Memory B cell (primary cell): ENCODE results near the gene ACACA.

Experiments
- ATAC-seq: fragments of 150-1000 bp; cut with Tn5 transposase; 2 replicates; pipeline ENCODE4 v1.10.0; 2021; ENCODE audit warnings: low read depth, mild to moderate bottlenecking, moderate library complexity
- DNase-seq, 2 donors: peaks; one replicate each; pipeline ENCODE4 v3.0.0; 2022; ENCODE audit warnings: low spot score in 2 of 2
- H3K27ac Mint-ChIP-seq: one replicate; pipeline ENCODE4 v1.8.0; 2022; ENCODE audit warnings: mild to moderate bottlenecking, moderate library complexity, mixed read lengths
- H3K27me3 Mint-ChIP-seq: one replicate; pipeline ENCODE4 v1.8.0; 2022; ENCODE audit warnings: mixed read lengths
- H3K36me3 Mint-ChIP-seq: one replicate; pipeline ENCODE4 v1.8.0; 2022; ENCODE audit warnings: mild to moderate bottlenecking, mixed read lengths
- H3K4me1 Mint-ChIP-seq: one replicate; pipeline ENCODE4 v1.8.0; 2022; ENCODE audit warnings: mixed read lengths
- H3K4me3 Mint-ChIP-seq: one replicate; pipeline ENCODE4 v1.8.0; 2022; ENCODE audit warnings: mild to moderate bottlenecking, moderate library complexity, mixed read lengths
- H3K9me3 Mint-ChIP-seq: one replicate; pipeline ENCODE4 v1.8.0; 2022; ENCODE audit warnings: mixed read lengths

ACACA gene

DNA sequence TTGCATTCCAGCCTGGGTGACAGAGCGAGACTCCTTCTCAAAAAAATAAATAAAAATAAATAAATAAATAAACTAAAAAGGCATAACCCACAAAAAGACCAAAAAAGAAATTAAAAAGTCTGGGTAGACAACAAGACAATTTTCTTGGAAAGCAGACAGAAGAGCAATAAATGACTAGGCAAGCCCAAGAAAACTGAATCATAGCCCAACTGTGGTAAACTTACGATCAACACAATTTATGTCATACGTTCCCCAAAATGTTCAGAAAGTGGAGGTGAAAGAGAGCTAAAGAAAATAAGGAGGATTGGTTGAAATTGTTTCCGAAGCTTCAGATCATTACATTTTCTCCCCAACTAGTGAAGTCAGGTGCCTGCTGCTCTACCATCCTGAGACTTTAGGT, 62.1 kb downstream of the ACACA start:
- Mint-ChIP-seq H3K4me1 (peaks cover 2% of the 10 kb centered on the region), H3K4me3 (no peak overlapping the region), H3K9me3 (no peaks in the 10 kb centered on the region), H3K36me3 (peaks cover 9% of the 10 kb centered on the region), H3K27ac (no peak overlapping the region), H3K27me3 (no peaks in the 10 kb centered on the region)
- ATAC-seq (no peak), DNase-seq (no peak)

DNA sequence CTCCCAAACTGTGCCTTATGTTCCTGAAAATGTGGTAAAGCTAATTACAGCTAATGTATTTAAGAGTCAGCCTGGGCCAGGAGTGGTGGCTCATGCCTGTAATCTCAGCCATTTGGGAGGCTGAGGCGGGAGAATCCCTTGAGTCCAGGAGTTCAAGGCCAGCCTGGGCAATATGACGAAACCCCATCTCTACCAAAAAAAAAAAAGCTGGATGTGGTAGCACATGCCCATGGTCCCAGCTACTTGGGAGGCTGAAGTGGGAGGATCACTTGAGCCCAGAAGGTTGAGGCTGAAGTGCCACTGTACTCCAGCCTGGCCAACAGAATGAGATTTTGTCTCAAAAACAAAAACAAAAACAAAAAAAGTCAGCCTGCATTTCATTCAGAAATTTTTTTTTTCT, 64.0 kb downstream of the ACACA start:
- Mint-ChIP-seq H3K9me3 (no peaks in the 10 kb centered on the region), H3K27me3 (no peaks in the 10 kb centered on the region), H3K27ac (no peak overlapping the region), H3K4me3 (no peak overlapping the region), H3K36me3 (peaks cover 15% of the 10 kb centered on the region), H3K4me1 (peaks cover 2% of the 10 kb centered on the region)
- no peak for ATAC-seq
- DNase-seq = no peak

DNA sequence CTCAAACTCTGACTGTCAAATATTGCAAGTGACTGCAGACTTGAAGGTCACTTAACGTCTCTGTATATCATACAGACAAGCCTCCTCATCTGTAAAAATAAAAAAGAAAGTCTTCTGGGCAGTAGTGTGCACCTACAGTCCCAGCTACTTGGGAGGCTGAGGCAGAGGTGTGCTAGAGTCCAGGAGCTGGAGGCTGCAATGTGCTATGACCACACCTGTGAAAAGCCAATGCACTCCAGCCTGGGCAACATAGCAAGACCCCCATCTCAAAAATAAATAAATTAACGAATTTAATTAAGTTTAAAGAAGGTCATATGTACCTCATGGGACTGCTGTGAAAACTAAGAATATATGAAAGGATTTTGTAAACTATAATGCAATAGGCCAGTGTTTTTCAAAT, 65.8 kb downstream of the ACACA start:
- Mint-ChIP-seq H3K4me3 (no peak overlapping the region), H3K36me3 (peaks cover 12% of the 10 kb centered on the region), H3K9me3 (no peaks in the 10 kb centered on the region), H3K27me3 (no peaks in the 10 kb centered on the region), H3K4me1 (no peaks in the 10 kb centered on the region), H3K27ac (no peak overlapping the region)
- DNase-seq (no peak), ATAC-seq (no peak)

DNA sequence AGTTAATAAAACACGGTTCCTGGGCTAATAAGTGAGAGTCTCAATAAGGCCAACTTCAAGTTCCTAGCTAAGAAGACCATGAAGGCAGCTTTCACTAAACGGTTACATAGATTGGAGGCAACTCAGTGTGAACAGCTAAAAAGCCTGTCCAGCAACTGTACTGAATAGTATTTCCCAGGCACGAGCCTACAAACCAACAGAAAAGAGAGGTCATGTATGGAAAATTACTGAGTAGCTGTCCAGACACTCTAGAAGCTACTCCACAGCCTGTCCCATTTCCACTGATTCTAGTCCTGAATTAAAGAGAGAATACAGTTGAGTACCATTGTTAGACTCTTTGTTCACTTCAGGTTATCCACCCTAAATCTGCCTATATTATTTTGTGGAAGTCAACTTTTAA, 67.3 kb downstream of the ACACA start:
- H3K36me3 Mint-ChIP-seq = peaks cover 9% of the 10 kb centered on the region
- H3K4me3 Mint-ChIP-seq = no peak overlapping the region
- no peaks in the 10 kb centered on the region for H3K9me3 Mint-ChIP-seq
- ATAC-seq (no peak), DNase-seq (no peak)
- no peaks in the 10 kb centered on the region for H3K27me3 Mint-ChIP-seq
- H3K27ac Mint-ChIP-seq = no peak overlapping the region
- peaks cover 10% of the 10 kb centered on the region for H3K4me1 Mint-ChIP-seq

DNA sequence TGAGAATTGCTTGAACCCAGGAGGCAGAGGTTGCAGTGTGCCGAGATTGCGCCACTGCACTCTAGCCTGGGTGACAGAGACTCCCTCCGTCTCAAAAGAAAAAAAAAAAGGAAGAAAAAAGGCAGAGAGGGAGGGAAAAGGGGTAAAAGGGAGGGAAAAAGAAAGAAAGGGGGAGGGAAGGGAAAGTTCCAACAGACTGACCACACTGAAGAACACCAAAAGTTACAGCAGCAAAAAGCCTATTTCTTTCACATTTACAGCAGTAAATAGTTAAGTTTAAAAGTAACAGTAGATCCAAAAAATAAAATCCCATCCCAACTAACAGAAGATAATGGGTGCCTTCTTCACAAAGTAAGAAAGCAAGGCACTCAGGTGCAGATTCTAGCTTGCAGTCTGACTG, 67.8 kb downstream of the ACACA start:
- Mint-ChIP-seq H3K4me1 (peaks cover 10% of the 10 kb centered on the region), H3K27ac (no peak overlapping the region), H3K9me3 (no peaks in the 10 kb centered on the region), H3K27me3 (no peaks in the 10 kb centered on the region), H3K36me3 (peaks cover 9% of the 10 kb centered on the region), H3K4me3 (no peak overlapping the region)
- no peak for DNase-seq
- no peak for ATAC-seq

DNA sequence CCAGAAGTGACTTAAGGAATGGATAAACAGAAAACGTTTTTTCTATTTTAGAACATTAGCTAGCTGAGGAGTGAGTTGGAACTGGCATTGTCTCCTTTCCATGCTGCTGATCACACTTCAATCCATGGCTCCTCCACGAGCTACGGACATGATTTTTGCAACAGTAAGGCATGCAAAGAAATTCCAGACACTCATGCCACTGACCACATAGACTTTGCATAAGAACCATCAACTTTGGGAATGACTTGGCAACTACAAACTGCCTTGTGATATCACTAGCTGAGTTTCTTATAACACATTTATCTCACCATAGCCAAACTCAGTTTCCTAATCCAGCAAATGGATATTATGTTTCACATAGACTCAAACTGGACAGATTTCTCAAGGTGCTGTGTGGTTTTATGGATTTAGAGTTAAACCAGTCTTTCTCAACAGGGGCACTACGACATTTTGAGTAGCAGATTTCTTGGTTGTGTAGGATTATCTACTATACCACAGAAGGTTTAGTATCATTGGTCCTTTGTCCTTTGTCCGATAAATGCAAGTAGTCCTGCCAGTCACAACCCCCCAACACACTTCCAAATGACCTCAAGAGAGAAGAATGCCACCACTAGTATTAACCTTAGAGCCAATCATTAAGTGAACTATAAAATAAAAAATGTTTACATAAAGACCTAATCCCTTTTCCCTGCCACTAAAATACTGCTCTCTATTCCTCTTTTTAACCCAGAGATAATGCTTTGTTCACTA, 79.1 kb downstream of the ACACA start:
- Mint-ChIP-seq H3K27me3 (no peaks in the 10 kb centered on the region), H3K27ac (no peak overlapping the region), H3K4me1 (no peaks in the 10 kb centered on the region), H3K4me3 (no peak overlapping the region), H3K9me3 (no peaks in the 10 kb centered on the region), H3K36me3 (peaks cover 6% of the 10 kb centered on the region)
- DNase-seq (no peak), ATAC-seq (no peak)

DNA sequence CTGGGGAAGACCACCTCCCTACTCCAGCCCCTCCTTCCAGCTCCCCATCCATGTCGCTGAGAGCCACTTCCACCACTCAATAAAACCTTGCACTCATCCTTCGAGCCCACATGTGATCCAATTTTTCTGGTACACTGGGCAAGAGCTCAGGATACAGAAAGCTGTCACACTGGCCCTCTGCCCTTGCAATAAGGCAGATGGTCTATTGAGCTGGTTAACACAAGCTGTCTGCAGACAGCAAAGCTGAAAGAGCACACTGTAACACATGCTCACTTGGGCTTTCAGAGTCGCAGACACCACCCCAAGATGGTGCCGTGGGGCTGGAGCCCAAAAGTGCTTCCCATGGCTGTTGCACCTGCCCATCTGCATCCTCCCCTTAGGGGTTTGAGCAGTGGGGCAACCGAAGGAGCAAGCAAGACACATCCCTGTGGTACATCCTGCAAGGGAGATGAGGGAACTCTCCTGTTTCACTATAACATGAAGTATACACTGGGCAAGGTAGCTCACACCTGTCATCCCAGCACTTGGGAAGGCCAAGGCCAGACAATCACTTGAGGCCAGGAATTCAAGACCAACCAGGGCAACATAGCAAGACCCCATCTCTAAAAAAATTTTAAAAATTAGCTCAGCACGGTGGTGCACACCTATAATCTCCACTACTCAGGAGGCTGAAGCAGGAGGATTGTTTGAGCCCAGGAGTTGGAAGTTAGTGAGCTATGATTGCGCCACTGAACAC, 83.6 kb downstream of the ACACA start:
- H3K27ac Mint-ChIP-seq = no peak overlapping the region
- no peaks in the 10 kb centered on the region for H3K27me3 Mint-ChIP-seq
- peaks cover 6% of the 10 kb centered on the region for H3K36me3 Mint-ChIP-seq
- no peaks in the 10 kb centered on the region for H3K9me3 Mint-ChIP-seq
- peaks cover 2% of the 10 kb centered on the region for H3K4me1 Mint-ChIP-seq
- ATAC-seq (no peak), DNase-seq (no peak)
- no peak overlapping the region for H3K4me3 Mint-ChIP-seq

DNA sequence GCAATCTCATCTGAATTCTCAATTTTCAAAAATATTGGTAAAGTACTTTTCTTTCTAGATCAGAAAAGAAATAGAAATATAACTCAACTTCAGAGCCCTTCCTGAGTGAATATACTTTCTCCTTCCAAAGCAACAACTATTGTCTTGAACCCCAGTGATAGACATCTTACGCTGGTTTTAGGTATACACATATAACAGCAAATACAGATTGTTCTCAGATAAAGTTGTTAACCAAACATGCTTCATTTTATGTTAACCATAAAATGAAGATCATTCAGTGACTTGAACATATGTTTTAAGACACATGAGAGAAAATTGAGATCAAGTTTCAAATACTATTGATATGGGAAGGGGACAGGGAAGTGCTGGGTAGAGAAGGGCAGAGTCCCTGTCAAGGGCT, 84.5 kb downstream of the ACACA start:
- no peak for ATAC-seq
- Mint-ChIP-seq H3K27me3 (no peaks in the 10 kb centered on the region), H3K27ac (no peak overlapping the region), H3K9me3 (no peaks in the 10 kb centered on the region), H3K4me3 (no peak overlapping the region), H3K36me3 (peaks cover 6% of the 10 kb centered on the region), H3K4me1 (peaks cover 2% of the 10 kb centered on the region)
- DNase-seq = no peak

DNA sequence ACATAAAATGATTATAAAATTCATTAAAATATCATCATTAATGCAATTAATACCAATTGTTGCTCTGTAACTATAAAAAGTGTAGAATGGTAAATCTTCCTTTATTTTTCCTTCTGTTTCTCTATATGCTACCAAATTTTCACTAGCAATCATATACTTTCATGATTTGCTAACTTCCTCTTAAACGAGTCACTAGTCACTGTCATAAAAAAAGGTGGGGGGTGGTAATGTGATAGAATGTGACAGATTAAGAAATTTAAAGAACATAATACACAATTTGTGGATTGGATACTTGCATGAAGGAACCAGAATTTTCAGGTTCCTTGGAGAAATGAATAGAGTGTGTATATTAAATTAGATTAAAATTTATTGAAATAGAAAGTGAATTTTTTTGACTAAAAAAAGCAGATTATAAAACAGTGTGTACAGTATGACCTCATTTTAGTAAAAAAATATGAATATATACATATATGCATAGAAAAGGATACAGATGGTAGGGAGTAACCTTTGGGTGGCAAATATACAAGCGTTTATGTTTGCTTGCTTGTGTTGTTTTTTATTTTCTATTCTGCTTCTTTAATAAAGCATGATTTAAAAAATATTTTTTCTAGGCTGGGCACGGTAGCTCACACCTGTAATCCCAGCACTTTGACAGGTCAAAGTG, 87.6 kb downstream of the ACACA start:
- H3K4me1 Mint-ChIP-seq = peaks cover 2% of the 10 kb centered on the region
- ATAC-seq = no peak
- H3K27me3 Mint-ChIP-seq = no peaks in the 10 kb centered on the region
- H3K36me3 Mint-ChIP-seq = peaks cover 6% of the 10 kb centered on the region
- no peak overlapping the region for H3K4me3 Mint-ChIP-seq
- no peak for DNase-seq
- no peaks in the 10 kb centered on the region for H3K9me3 Mint-ChIP-seq
- H3K27ac Mint-ChIP-seq = no peak overlapping the region

DNA sequence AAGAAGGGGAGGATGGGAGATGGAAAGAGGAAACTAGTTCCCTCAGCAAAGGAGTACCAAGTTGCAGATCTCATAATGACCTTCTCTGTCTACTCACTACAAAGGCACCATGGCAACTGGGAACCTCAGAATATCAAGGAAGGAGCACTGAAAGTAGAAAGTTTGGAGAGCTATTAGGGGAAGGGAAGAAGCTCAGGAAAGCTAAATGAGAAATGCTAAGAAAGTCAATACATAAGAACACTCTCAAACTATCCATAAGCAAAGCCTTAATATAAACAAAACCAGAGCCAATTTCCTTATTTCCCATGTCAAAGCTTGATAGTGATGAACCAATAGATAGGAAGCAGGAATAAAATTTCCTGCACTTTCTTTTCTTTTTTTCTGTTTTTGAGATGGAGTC, 88.8 kb downstream of the ACACA start:
- H3K9me3 Mint-ChIP-seq = no peaks in the 10 kb centered on the region
- no peaks in the 10 kb centered on the region for H3K27me3 Mint-ChIP-seq
- ATAC-seq (no peak), DNase-seq (no peak)
- peaks cover 2% of the 10 kb centered on the region for H3K4me1 Mint-ChIP-seq
- no peak overlapping the region for H3K27ac Mint-ChIP-seq
- no peak overlapping the region for H3K4me3 Mint-ChIP-seq
- H3K36me3 Mint-ChIP-seq = peaks cover 6% of the 10 kb centered on the region

DNA sequence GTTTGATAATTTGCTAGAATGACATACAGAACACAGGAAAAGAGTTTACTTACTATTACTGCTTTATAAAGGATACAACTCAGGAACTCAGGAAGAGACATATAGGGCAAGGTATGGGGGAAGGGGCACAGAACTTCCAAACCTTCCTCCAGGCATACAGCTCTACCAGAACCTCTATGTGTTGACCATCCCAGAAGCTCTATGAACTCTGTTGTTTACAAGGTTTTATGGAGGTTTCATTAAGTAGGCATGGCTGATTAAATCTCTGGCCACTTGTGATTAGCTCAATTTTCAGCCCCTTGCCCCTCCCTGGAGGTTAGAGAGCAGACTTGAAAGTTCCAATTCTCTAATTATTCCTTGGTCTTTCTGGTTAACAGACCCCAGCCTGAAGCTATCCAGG, 91.0 kb downstream of the ACACA start:
- no peak for DNase-seq
- H3K27me3 Mint-ChIP-seq = no peaks in the 10 kb centered on the region

DNA sequence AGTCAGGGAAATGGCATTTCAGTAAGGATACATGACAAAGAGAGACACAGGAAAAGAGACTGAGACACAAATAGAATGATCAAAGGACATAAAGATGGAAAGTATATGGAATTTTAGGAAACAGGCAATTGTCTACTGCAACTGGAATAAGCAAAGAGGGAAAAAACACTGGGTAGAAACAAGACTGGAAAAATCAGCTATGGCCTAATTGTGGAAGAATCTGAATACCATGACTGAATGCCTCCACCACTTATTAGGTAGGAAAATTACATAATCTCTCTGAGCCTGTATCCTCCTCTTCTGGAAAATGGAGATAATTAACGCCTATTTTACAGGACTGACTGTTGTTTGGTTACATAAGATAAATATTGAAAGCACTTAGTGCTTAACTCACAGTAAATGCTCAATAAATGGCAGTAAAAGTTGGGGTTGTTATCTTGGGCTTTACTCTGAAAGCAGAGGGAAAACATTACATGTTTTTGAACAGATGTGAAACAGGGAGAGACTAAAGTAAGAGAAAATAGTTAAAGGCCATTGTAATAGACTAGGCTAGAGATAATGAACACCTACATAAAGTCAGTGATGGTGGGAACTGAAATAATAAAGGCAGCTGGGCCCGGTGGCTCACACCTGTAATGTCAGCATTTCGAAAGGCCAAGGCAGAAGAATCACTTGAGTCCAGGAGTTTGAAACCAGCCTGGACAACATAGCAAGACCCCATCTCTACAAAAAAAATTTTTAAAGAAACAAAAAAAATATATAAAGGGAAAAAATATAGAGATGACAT, 94.3 kb downstream of the ACACA start:
- Mint-ChIP-seq H3K9me3 (peaks cover 4% of the 10 kb centered on the region), H3K4me1 (no peaks in the 10 kb centered on the region), H3K27me3 (no peaks in the 10 kb centered on the region), H3K4me3 (no peak overlapping the region), H3K36me3 (peaks cover 16% of the 10 kb centered on the region), H3K27ac (no peak overlapping the region)
- ATAC-seq (no peak), DNase-seq (no peak)

More for the DNA sequence above, 91.0 kb downstream of the ACACA start:
- H3K9me3 Mint-ChIP-seq = peaks cover 4% of the 10 kb centered on the region
- H3K4me1 Mint-ChIP-seq = peaks cover 2% of the 10 kb centered on the region
- no peak overlapping the region for H3K4me3 Mint-ChIP-seq
- ATAC-seq = no peak
- H3K27ac Mint-ChIP-seq = no peak overlapping the region
- H3K36me3 Mint-ChIP-seq = peaks cover 17% of the 10 kb centered on the region

DNA sequence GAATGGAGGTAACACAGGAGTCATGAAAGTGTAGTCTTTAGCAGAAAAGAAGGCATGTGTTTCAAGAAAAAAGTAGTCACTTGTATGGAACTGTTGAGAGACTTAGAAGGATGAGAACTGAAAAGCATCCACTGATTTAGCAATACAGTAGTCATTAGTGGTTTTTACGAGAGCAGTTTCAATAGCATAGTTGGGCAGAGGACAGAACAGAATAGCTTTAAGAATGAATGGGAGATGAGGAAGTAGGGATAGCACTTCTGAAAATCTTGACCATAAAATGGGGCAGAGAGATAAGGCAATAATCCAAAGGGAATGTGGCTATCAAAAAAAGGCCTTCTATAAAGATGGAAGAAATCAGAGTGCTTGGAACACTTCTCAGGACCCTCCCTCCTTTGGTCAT, 95.7 kb downstream of the ACACA start:
- no peak overlapping the region for H3K27ac Mint-ChIP-seq
- peaks cover 4% of the 10 kb centered on the region for H3K9me3 Mint-ChIP-seq
- no peak for ATAC-seq
- H3K4me3 Mint-ChIP-seq = no peak overlapping the region
- no peak for DNase-seq
- no peaks in the 10 kb centered on the region for H3K27me3 Mint-ChIP-seq
- H3K36me3 Mint-ChIP-seq = peaks cover 16% of the 10 kb centered on the region
- H3K4me1 Mint-ChIP-seq = no peaks in the 10 kb centered on the region

DNA sequence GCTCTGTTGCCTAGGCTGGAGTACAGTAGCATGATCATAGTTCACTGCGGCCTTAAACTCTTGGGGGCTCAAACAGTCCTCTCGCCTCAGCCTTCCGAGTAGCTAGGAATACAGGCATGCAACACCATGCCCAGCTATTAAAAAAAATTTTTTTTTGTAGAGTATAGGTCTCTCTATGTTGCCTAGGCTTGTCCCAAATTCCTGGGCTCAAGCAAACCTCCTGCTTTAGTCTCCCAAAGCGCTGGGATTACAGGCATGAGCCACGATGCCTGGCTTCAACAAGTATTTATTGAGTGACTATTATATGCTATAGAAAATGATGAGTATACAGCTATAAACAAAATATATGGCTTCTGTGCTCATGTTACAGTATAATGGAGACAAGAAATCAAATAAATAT, 97.6 kb downstream of the ACACA start:
- DNase-seq (no peak), ATAC-seq (no peak)
- no peaks in the 10 kb centered on the region for H3K27me3 Mint-ChIP-seq
- no peak overlapping the region for H3K4me3 Mint-ChIP-seq
- no peak overlapping the region for H3K27ac Mint-ChIP-seq
- no peaks in the 10 kb centered on the region for H3K4me1 Mint-ChIP-seq
- peaks cover 16% of the 10 kb centered on the region for H3K36me3 Mint-ChIP-seq
- H3K9me3 Mint-ChIP-seq = peaks cover 4% of the 10 kb centered on the region
